GM21447 (cell line): Measurements from ENCODE around the gene HCFC1R1.

Source experiments
- ATAC-seq: cut with Tn5 transposase; IDR thresholded peaks from one replicate; pipeline ENCODE4 v1.9.1; 2021; ENCODE audit not compliant: unreplicated experiment

The HCFC1R1 gene

GRCh38 chr16:3020604-3021448, 2.9 kb downstream of the HCFC1R1 start:
- no peak for ATAC-seq

- no peak for ATAC-seq
Measured at GRCh38 chr16:3020247-3020603, 3.5 kb downstream of the HCFC1R1 start, which contains the start of gene TNFRSF12A. TSS of gene TNFRSF12A (plus strand) at chr16:3020368. CDS start at chr16:3020398, 30 bp downstream.

GRCh38 chr16:3019594-3020246, 4.0 kb downstream of the HCFC1R1 start:
- no peak for ATAC-seq

- no peak for ATAC-seq
Measured at GRCh38 chr16:3017794-3018506, 5.8 kb downstream of the HCFC1R1 start, which contains the start of gene CLDN6. TSS of gene CLDN6 (minus strand) at chr16:3018183. CDS start at chr16:3016021, 2,162 bp downstream.

DNA sequence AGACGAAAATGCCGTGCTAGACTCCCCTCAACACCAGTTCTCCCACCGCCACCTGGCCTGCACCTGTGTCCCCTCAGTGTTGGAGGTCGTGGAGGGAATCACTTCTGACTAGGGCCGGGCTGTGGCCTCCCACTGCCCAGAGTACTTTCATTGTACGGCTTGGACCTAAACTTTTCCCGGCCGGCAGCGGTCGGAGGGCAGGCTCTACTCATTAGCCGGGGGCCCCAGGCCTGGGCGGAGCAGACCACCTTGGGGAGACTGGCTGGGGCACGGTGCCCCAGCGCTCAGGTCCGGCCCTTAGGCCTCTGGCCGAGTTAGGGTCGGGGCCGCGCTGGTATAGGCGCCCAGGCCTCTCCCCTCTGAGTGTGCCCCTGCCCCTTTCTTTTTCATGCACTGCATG, 6.4 kb downstream of the HCFC1R1 start:
- ATAC-seq: no peak

- no peak for ATAC-seq
Measured at GRCh38 chr16:3015865-3016521, 7.7 kb downstream of the HCFC1R1 start.

DNA sequence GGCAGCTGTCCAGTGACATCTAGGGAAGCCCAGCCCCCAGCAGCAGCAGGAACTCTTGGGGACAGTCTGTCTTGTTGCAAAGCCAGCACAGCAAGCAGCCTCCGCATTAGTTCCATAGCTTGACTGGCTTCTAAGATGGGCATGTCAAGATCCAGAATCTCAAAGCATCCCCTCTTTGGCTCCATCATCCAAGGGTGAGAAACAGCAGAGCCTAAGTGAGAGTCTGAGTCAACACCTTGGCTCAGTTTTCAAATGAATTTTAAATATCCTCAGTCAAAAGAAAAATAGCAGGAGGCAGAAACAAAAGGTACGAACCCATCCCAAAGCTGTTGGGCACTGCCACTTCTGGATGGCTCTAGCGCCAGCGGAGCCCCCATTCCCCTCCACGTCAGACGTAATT, 8.8 kb downstream of the HCFC1R1 start:
- ATAC-seq: no peak

DNA sequence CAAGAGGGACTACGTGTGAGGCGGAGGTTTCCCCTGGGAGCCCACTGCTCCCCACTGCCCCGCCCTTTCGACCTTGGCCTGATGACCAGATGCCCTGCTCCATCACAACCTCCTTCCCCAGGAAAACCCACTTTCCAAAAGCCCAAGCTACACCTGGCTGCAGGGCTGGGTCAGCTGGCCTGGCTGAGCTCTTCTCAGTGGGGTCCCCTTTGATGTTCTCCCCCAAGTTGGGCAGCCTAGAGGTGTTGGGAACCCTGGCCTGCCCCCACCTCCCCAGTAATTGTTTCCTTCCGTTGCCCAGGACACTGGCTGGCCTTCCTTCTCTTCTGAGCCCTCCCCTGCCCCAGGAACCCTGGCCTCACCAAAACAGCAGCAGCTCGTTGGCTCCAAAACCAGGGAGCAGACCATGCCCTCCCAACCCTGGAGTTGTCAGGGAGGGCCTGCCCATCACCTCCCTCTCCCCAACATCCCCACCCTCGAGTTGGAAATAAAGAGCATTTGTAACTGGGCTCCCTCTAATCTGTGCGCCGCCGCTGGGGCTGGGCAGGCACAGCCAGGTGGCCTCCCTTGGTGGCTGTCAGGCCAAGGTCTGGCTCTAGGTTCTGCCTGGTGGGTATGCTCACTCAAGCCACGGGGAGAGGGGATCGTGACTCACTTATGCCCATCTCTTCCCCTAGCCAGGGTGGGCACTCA, 9.6 kb downstream of the HCFC1R1 start:
- ATAC-seq: no peak

DNA sequence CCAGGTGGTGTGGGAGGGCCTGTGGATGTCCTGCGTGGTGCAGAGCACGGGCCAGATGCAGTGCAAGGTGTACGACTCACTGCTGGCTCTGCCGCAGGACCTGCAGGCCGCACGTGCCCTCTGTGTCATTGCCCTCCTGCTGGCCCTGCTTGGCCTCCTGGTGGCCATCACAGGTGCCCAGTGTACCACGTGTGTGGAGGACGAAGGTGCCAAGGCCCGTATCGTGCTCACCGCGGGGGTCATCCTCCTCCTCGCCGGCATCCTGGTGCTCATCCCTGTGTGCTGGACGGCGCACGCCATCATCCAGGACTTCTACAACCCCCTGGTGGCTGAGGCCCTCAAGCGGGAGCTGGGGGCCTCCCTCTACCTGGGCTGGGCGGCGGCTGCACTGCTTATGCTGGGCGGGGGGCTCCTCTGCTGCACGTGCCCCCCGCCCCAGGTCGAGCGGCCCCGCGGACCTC, 10.2 kb downstream of the HCFC1R1 start:
- no peak for ATAC-seq

DNA sequence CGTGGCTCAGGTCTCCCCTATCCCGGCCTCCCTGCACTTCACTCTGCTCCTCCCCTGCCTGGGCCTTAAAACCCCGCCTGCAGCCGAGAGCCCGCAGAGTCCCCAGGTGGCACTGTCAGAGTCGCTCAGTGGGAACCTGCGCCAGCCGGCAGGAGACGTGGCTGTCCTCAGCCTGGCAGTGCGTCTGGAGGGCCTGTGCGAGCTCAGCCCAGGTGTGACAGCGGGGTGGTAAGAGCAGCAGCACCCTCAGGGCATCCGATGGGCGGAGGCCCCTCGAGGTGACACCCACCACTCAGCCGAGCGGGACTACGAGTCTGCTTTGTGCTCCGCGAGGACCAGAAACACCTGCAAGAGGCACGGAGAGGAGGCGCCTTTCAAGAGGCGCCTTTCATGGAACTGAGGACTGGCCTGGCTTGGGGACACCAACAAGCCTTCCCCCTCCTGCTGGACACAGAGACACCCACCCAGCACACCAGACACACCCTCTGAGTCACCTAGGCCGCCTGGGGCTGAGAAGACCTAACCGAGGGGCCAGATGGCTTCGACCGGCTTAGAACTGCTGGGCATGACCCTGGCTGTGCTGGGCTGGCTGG, 10.8 kb downstream of the HCFC1R1 start, which contains the start of gene CLDN9:
TSS of gene CLDN9 (plus strand) at position 96 of the 593 bp plus-strand sequence. CDS start at position 536, 440 bp downstream.
- no peak for ATAC-seq

DNA sequence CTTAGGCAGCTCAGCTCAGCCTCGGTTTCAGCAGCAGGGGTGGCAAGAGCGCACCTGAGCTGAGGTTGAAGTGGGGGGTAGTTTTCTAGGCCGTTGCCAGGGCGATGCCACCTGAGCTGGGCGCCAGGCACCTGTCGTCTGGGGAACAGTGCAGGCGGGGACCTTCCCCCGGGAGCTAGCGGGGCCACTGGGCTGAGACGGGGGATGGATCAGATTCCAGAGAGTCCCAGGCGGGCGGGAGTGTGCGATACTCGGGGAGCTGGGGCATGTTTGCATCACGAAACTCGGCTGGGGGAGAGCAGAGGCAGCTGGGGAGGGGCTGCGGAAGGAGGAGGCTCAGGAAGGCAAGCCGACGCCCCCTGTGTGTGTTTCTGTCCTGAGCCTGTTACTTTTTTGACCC, 11.5 kb downstream of the HCFC1R1 start:
- no peak for ATAC-seq

GRCh38 chr16:3010510-3010909, 13.2 kb downstream of the HCFC1R1 start:
- ATAC-seq: no peak

DNA sequence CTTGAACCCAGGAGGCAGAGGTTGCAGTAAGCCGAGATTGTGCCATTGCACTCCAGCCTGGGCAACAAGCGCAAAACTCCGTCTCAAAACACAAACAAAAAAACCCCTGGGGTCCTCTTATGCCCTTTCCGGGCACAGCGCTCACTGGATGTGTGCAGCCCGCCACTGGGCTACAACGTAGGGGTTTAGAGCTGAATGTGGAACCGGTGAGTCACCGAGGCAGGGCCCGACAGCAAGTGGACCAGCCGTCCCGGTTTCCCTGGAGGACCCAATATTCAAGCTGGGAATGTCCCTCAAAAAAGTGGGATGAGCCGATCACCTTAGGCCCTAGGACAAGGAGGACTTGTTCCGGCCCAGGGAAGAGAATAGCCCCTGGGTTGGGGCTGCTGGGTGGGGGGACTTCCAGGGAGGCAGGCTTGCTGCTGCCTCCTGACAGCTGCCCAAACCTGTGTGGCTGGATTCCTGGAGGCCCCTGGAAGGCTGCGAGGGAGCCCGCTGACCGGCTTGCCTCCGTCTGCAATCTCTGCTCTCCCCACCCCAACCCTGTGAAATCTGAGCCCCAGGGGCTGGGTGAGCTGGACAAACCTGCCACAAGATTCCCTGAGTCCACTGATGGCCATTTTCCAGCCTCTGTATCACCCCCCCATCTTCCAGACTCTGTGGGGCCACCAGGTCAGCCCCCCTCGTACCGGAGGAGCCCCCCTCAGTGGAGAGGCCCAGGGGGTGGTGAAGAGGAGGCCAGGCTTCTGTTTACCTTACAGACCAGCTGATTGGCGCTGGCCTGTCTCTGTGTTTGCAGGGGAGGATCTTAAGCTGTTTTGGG, 14.0 kb downstream of the HCFC1R1 start:
- no peak for ATAC-seq

DNA sequence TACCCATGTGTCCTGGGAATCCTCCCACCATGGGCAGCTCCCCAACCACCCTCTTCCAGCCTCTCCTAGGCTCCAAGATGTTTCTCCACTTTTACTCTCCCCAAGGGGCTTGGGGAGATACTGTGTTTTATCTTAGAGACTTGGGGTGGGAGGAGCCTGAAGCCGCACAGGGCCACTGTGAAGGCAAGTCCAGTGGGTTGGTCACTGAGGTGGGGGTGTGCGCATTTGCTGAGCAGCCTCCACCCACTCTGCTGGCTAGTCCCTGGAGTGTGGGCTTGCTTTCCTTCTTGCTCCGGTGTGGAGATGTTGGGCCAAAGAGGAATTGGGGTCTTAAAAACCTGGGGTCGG, 15.1 kb downstream of the HCFC1R1 start:
- no peak for ATAC-seq

- no peak for ATAC-seq
Measured at GRCh38 chr16:3007957-3008689, 15.6 kb downstream of the HCFC1R1 start.

- no peak for ATAC-seq
Measured at GRCh38 chr16:3007059-3007956, 16.4 kb downstream of the HCFC1R1 start.

DNA sequence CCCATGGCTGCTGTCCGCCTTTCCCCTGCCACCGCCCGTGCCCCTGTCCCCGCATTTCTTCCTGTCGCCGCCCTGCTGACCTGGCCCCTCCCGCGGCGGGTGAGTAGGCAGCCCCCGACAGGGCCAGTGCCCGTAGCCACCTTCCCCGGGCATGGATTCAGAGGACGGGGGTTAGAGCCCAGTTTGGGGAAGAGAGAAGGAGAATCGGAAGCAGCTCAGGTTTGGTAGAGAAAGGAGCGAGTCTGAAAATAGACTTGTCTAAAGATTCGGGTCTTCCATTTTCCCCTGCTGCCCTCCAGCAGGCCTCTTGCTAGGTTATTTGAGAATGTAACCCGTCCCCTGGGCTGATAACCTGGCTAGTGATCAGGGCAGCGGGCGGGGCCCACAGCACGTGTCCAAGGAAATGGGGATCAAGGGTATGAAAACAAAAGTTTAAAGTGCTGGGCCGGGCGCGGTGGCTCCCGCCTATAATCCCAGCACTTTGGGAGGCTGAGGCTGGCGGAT, 18.9 kb downstream of the HCFC1R1 start:
- no peak for ATAC-seq
